Left renal pelvis (tissue), 4 donors: Measurements from ENCODE around the gene MS4A10. TPM values are rescaled to one million over a fixed set of nuclear protein-coding genes. Genes with fewer than 3 reads are reported as not detected.

Source experiments
- DNase-seq, 4 donors: peaks; one replicate each; pipeline ENCODE4 v3.0.0-alpha.2; 2013; ENCODE audit warnings: low read depth in 4 of 4, low spot score in 3 of 4
- polyA plus RNA-seq, 4 donors: library from polyadenylated mRNA; unstranded; fragments of 120-200 nt; gene quantifications; one replicate each; pipeline ENCODE4 v1.2.1, GENCODE V29; 2013; ENCODE audit not compliant: insufficient read length in 4 of 4

The MS4A10 gene
- polyA plus RNA-seq, 4 donors: 0.13 to 0.31 TPM; not detected in 2

- DNase-seq: no peak
Observed at GRCh38 chr11:60785806-60786361, 751 bp downstream of the MS4A10 start.

- no peak for DNase-seq
Observed at GRCh38 chr11:60786811-60787567, 1.9 kb downstream of the MS4A10 start.

- DNase-seq: no peak
Observed at GRCh38 chr11:60788401-60789125, 3.4 kb downstream of the MS4A10 start.

- no peak for DNase-seq
Observed at GRCh38 chr11:60790726-60791125, 5.6 kb downstream of the MS4A10 start.

- no peak for DNase-seq
Observed at GRCh38 chr11:60791153-60791933, 6.2 kb downstream of the MS4A10 start.

- DNase-seq: no peak
Observed at GRCh38 chr11:60792521-60792920, 7.4 kb downstream of the MS4A10 start.

- DNase-seq: no peak
Observed at GRCh38 chr11:60795291-60795690, 10.2 kb downstream of the MS4A10 start.

GRCh38 chr11:60797846-60798630 lies 12.9 kb downstream of the MS4A10 start:
- no peak for DNase-seq

- DNase-seq: no peak
Observed at GRCh38 chr11:60798631-60799030, 13.5 kb downstream of the MS4A10 start.

GRCh38 chr11:60801194-60801593 lies 16.1 kb downstream of the MS4A10 start:
- DNase-seq: no peak

- no peak for DNase-seq
Observed at GRCh38 chr11:60803273-60803936, 18.3 kb downstream of the MS4A10 start.

- DNase-seq: no peak
Observed at GRCh38 chr11:60809249-60809648, 24.1 kb downstream of the MS4A10 start.

GRCh38 chr11:60809691-60810090 lies 24.6 kb downstream of the MS4A10 start:
- DNase-seq: no peak

- no peak for DNase-seq
Observed at GRCh38 chr11:60810151-60810550, 25.0 kb downstream of the MS4A10 start.

GRCh38 chr11:60810569-60810968 lies 25.4 kb downstream of the MS4A10 start:
- DNase-seq: no peak

- DNase-seq: no peak
Observed at GRCh38 chr11:60813324-60813723, 28.2 kb downstream of the MS4A10 start.

- no peak for DNase-seq
Observed at GRCh38 chr11:60814112-60814511, 29.0 kb downstream of the MS4A10 start.

- DNase-seq: no peak
Observed at GRCh38 chr11:60816590-60817157, 31.5 kb downstream of the MS4A10 start.

- no peak for DNase-seq
Observed at GRCh38 chr11:60818057-60818456, 32.9 kb downstream of the MS4A10 start.
